Neural cell (in vitro differentiated cells): ENCODE data around the gene HYOU1. TPM values are rescaled to one million over a fixed set of nuclear protein-coding genes. Genes with fewer than 3 reads are reported as not detected.
A peak's percentile ranks its signal among the peaks of the same experiment; 100 is the strongest.

Experiments used
- H2AFZ ChIP-seq: fragments of 200-600, 300-800 bp; sonication (generic), shearing (Covaris generic); 2 replicates; pipeline ENCODE4 v1.6.0; 2014; ENCODE audit warnings: low read depth, mild to moderate bottlenecking, antibody characterized with exemption, low read length, moderate library complexity
- H3F3A ChIP-seq: fragments of 200-600 bp; shearing (Covaris generic); 2 replicates; pipeline ENCODE4 v1.6.1; 2016; ENCODE audit warnings: mild to moderate bottlenecking, moderate library complexity, mixed read lengths, antibody characterized with exemption, low read length; ENCODE audit not compliant: insufficient read depth, poor library complexity, severe bottlenecking
- H3K27ac ChIP-seq: fragments of 200-600, 300-800 bp; sonication (generic), shearing (Covaris generic); 2 replicates; pipeline ENCODE4 v1.5.1; 2014; ENCODE audit warnings: mild to moderate bottlenecking, low read length, moderate library complexity
- H3K27me3 ChIP-seq: fragments of 300-800, 200-600 bp; sonication (generic), shearing (Covaris generic); 2 replicates; pipeline ENCODE4 v1.6.0; 2014; ENCODE audit warnings: mild to moderate bottlenecking, low read depth, low read length, moderate library complexity; ENCODE audit not compliant: insufficient read depth
- H3K36me3 ChIP-seq: fragments of 300-800, 200-600 bp; sonication (generic), shearing (Covaris generic); 2 replicates; pipeline ENCODE4 v1.5.1; 2014; ENCODE audit warnings: mild to moderate bottlenecking, antibody characterized with exemption, low read length, moderate library complexity; ENCODE audit not compliant: insufficient read depth
- H3K4me2 ChIP-seq: fragments of 300-800, 200-600 bp; sonication (generic), shearing (Covaris generic); 2 replicates; pipeline ENCODE4 v1.6.0; 2014; ENCODE audit warnings: mild to moderate bottlenecking, low read length
- H3K4me3 ChIP-seq: fragments of 300-800, 200-600 bp; sonication (generic), shearing (Covaris generic); 2 replicates; pipeline ENCODE4 v1.5.1; 2014; ENCODE audit warnings: mild to moderate bottlenecking, low read length, moderate library complexity
- H3K79me2 ChIP-seq: fragments of 200-600 bp; shearing (Covaris generic); replicated peaks from 2 replicates; pipeline ENCODE4 v1.6.0; 2014; ENCODE audit warnings: mild to moderate bottlenecking, low read length, moderate library complexity; ENCODE audit not compliant: insufficient read depth
- H3K9ac ChIP-seq: fragments of 300-800, 200-600 bp; sonication (generic), shearing (Covaris generic); 2 replicates; pipeline ENCODE4 v1.6.1; 2016; ENCODE audit warnings: mild to moderate bottlenecking, low read length, mixed read lengths
- H3K9me2 ChIP-seq: fragments of 200-600 bp; shearing (Covaris generic); 2 replicates; pipeline ENCODE4 v1.6.1; 2016; ENCODE audit warnings: mild to moderate bottlenecking, low read length, mixed read lengths; ENCODE audit not compliant: insufficient read depth
- H3K9me3 ChIP-seq: fragments of 200-600, 300-800 bp; sonication (generic), shearing (Covaris generic); 2 replicates; pipeline ENCODE4 v1.6.1; 2016; ENCODE audit warnings: mild to moderate bottlenecking, mixed run types, low read length, moderate library complexity, mixed read lengths
- H4K20me1 ChIP-seq: fragments of 200-600 bp; shearing (Covaris generic); 2 replicates; pipeline ENCODE4 v1.6.1; 2016; ENCODE audit warnings: mild to moderate bottlenecking, mixed run types; ENCODE audit not compliant: insufficient read depth
- EP300 ChIP-seq: fragments of 450-650 bp; conservative IDR thresholded peaks from 2 replicates; pipeline ENCODE4 v1.6.1; 2014; ENCODE audit warnings: antibody characterized with exemption, mild to moderate bottlenecking, moderate library complexity; ENCODE audit not compliant: poor library complexity, severe bottlenecking
- EZH2 ChIP-seq: fragments of 200-600, 300-800 bp; shearing (Covaris generic), sonication (generic); IDR thresholded peaks from 2 replicates; pipeline ENCODE4 v1.6.1; 2014; ENCODE audit warnings: antibody characterized with exemption, low read length, borderline replicate concordance, mild to moderate bottlenecking; ENCODE audit not compliant: insufficient read depth, poor library complexity, severe bottlenecking
- MXI1 ChIP-seq: fragments of 450-650 bp; conservative IDR thresholded peaks from 2 replicates; pipeline ENCODE4 v1.6.1; 2014; ENCODE audit warnings: antibody characterized with exemption, mild to moderate bottlenecking; ENCODE audit not compliant: poor library complexity, severe bottlenecking
- POLR2AphosphoS5 ChIP-seq: IDR thresholded peaks from 2 replicates; pipeline ENCODE4 v1.6.1; 2012
- RAD21 ChIP-seq: fragments of 450-650 bp; conservative IDR thresholded peaks from 2 replicates; pipeline ENCODE4 v1.6.1; 2014; ENCODE audit warnings: antibody characterized with exemption, mild to moderate bottlenecking, moderate library complexity
- SMC3 ChIP-seq: fragments of 450-650 bp; conservative IDR thresholded peaks from 2 replicates; pipeline ENCODE4 v1.6.1; 2014; ENCODE audit warnings: antibody characterized with exemption, mild to moderate bottlenecking, moderate library complexity; ENCODE audit not compliant: poor library complexity
- TAF1 ChIP-seq: IDR thresholded peaks from 2 replicates; pipeline ENCODE4 v1.6.1; 2012; ENCODE audit warnings: low read depth
- polyA plus RNA-seq: library from polyadenylated mRNA; depleted of rRNA; stranded (reverse); fragments of >200 nt; gene quantifications from 2 replicates; pipeline ENCODE4 v1.2.3, GENCODE V29; 2014
- TF ChIP-seq, protein P1 (sequence below): IDR thresholded peaks from 2 replicates; pipeline ENCODE4 v1.6.1; 2012; ENCODE audit warnings: borderline replicate concordance
- TF ChIP-seq, protein P2 (sequence below): fragments of 450-650 bp; IDR thresholded peaks from 2 replicates; pipeline ENCODE4 v1.5.1; 2014; ENCODE audit warnings: antibody characterized with exemption, mild to moderate bottlenecking, moderate library complexity; ENCODE audit not compliant: poor library complexity, severe bottlenecking

Gene HYOU1
- polyA plus RNA-seq, 1 donor from 2014 or later, result 68.4 TPM

DNA sequence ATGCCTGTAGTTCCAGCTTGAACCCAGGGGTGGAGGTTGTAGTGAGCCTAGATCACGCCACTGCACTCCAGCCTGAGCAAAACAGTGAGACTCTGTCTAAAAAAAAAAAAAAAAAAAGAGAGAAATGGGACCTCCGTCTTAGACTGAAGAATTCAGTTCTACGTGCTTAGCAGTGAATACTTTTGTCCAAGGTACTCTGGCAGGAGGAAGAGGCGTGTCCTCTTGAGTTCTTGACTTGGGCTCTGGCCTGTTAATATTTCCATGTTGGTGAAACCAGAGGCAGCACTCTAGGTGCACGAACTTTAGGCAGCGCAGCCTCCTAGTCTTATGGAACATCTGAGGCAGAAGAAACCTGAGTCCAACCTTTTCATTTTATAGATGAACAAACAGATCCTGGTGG, 30.1 kb upstream of the HYOU1 start:
- Histone ChIP-seq H3K4me2 (no peak overlapping the region), H3F3A (peaks cover 4% of the 10 kb centered on the region), H3K9me3 (no peaks in the 10 kb centered on the region), H3K9ac (no peak overlapping the region), H4K20me1 (no peaks in the 10 kb centered on the region), H3K27ac (no peak overlapping the region), H3K4me3 (no peak overlapping the region), H2AFZ (no peak overlapping the region), H3K9me2 (no peaks in the 10 kb centered on the region), H3K79me2 (peaks cover 6% of the 10 kb centered on the region), H3K36me3 (no peaks in the 10 kb centered on the region), H3K27me3 (no peaks in the 10 kb centered on the region)
- no peak for TF ChIP-seq RAD21
- no peak for TF ChIP-seq MXI1
- TF ChIP-seq SMC3, result no peak
- TF ChIP-seq, protein P1, sequence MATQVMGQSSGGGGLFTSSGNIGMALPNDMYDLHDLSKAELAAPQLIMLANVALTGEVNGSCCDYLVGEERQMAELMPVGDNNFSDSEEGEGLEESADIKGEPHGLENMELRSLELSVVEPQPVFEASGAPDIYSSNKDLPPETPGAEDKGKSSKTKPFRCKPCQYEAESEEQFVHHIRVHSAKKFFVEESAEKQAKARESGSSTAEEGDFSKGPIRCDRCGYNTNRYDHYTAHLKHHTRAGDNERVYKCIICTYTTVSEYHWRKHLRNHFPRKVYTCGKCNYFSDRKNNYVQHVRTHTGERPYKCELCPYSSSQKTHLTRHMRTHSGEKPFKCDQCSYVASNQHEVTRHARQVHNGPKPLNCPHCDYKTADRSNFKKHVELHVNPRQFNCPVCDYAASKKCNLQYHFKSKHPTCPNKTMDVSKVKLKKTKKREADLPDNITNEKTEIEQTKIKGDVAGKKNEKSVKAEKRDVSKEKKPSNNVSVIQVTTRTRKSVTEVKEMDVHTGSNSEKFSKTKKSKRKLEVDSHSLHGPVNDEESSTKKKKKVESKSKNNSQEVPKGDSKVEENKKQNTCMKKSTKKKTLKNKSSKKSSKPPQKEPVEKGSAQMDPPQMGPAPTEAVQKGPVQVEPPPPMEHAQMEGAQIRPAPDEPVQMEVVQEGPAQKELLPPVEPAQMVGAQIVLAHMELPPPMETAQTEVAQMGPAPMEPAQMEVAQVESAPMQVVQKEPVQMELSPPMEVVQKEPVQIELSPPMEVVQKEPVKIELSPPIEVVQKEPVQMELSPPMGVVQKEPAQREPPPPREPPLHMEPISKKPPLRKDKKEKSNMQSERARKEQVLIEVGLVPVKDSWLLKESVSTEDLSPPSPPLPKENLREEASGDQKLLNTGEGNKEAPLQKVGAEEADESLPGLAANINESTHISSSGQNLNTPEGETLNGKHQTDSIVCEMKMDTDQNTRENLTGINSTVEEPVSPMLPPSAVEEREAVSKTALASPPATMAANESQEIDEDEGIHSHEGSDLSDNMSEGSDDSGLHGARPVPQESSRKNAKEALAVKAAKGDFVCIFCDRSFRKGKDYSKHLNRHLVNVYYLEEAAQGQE, result no peak
- no peak for TF ChIP-seq EZH2
- no peak for TF ChIP-seq TAF1
- no peak for TF ChIP-seq EP300
- TF ChIP-seq, protein P2, sequence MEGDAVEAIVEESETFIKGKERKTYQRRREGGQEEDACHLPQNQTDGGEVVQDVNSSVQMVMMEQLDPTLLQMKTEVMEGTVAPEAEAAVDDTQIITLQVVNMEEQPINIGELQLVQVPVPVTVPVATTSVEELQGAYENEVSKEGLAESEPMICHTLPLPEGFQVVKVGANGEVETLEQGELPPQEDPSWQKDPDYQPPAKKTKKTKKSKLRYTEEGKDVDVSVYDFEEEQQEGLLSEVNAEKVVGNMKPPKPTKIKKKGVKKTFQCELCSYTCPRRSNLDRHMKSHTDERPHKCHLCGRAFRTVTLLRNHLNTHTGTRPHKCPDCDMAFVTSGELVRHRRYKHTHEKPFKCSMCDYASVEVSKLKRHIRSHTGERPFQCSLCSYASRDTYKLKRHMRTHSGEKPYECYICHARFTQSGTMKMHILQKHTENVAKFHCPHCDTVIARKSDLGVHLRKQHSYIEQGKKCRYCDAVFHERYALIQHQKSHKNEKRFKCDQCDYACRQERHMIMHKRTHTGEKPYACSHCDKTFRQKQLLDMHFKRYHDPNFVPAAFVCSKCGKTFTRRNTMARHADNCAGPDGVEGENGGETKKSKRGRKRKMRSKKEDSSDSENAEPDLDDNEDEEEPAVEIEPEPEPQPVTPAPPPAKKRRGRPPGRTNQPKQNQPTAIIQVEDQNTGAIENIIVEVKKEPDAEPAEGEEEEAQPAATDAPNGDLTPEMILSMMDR, result no peak
- TF ChIP-seq POLR2AphosphoS5, result no peak

DNA sequence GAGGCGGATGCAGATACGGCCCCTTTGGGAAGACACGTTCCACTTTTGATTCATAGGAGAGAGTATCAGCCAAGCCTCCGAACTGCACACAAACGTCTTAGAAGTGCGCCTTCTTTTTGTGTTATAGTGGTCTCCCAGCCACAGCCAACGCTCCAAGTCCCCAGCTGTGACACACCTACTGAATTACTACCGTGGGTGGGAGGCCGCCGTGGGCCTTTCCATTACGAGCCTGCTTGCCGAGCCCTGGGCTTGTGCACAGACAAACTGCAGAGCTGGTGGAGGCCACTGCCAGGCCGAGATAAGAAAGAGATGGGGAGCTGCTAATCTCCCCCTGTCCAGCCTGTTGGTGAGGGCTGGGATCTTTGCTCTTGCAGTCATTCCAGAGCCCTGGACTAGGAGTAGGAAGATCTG, 28.4 kb upstream of the HYOU1 start:
- H3F3A ChIP-seq, result peaks cover 4% of the 10 kb centered on the region
- H2AFZ ChIP-seq, result peak overlapping the region; percentile 48
- H3K9me3 ChIP-seq, result no peaks in the 10 kb centered on the region
- H3K36me3 ChIP-seq, result no peaks in the 10 kb centered on the region
- peak overlapping the region; percentile 70 for H3K27ac ChIP-seq
- peak overlapping the region; percentile 89 for H3K4me2 ChIP-seq
- no peaks in the 10 kb centered on the region for H4K20me1 ChIP-seq
- peak overlapping the region; percentile 67 for H3K9ac ChIP-seq
- no peaks in the 10 kb centered on the region for H3K27me3 ChIP-seq
- peak overlapping the region; percentile 75 for H3K4me3 ChIP-seq
- no peaks in the 10 kb centered on the region for H3K9me2 ChIP-seq
- TF ChIP-seq POLR2AphosphoS5, result no peak
- TF ChIP-seq SMC3, result peak; percentile 11
- TF ChIP-seq, protein P2, result no peak
- peaks cover 3% of the 10 kb centered on the region for H3K79me2 ChIP-seq
